Activated CD8-positive, alpha-beta T cell treated with anti-CD3 and anti-CD28 coated beads for 36 hours (primary cell): ENCODE data around the gene CDK8. TPM values are rescaled to one million over a fixed set of nuclear protein-coding genes. Genes with fewer than 3 reads are reported as not detected.

ENCODE experiments used
- ATAC-seq: fragments of 200-7000 bp; cut with Tn5 transposase; one replicate; pipeline ENCODE4 v1.10.0; 2021; ENCODE audit warnings: mild to moderate bottlenecking, moderate library complexity
- CTCF ChIA-PET: fragments of 350-600 bp; sonication (Branson Sonifier 250); formaldehyde crosslinking; loops from one replicate; lab custom pipeline; 2021; ENCODE audit warnings: antibody characterized with exemption; lab: Charles Lee
- POLR2A ChIA-PET: fragments of 350-600 bp; sonication (Branson Sonifier 250); formaldehyde crosslinking; loops from one replicate; lab custom pipeline; 2021; ENCODE audit warnings: antibody characterized with exemption; lab: Charles Lee
- DNase-seq: peaks from one replicate; pipeline ENCODE4 v3.0.0-alpha.2; 2020
- H3K27ac Mint-ChIP-seq: one replicate; pipeline ENCODE4 v1.8.0; 2021; ENCODE audit warnings: mild to moderate bottlenecking, mixed read lengths
- H3K27me3 Mint-ChIP-seq: one replicate; pipeline ENCODE4 v1.8.0; 2021; ENCODE audit warnings: mixed read lengths
- H3K36me3 Mint-ChIP-seq: one replicate; pipeline ENCODE4 v1.8.0; 2021; ENCODE audit warnings: low read depth, mixed read lengths
- H3K4me1 Mint-ChIP-seq: one replicate; pipeline ENCODE4 v1.8.0; 2021; ENCODE audit warnings: low read depth, mixed read lengths
- H3K4me3 Mint-ChIP-seq: one replicate; pipeline ENCODE4 v1.8.0; 2021; ENCODE audit warnings: mild to moderate bottlenecking, moderate library complexity, mixed read lengths
- H3K9me3 Mint-ChIP-seq: one replicate; pipeline ENCODE4 v1.8.0; 2021; ENCODE audit warnings: mixed read lengths
- CTCF ChIP-seq: fragments of 200-600 bp; IDR thresholded peaks from one replicate; pipeline ENCODE4 v1.8.0; 2022; ENCODE audit warnings: antibody characterized with exemption, mild to moderate bottlenecking
- intact Hi-C: fragments of 100-400 bp; cut with micrococcal nuclease; formaldehyde crosslinking; loops from one replicate; pipeline ENCODE4 v1.10.0; 2022
- total RNA-seq, 2 experiments: library from RNA; stranded (reverse); gene quantifications; one replicate each; pipeline ENCODE4 v1.2.3, GENCODE V29; 2021

The CDK8 gene
- total RNA-seq, 2 experiments from 2014 or later, result 19.7 to 20.0 TPM

DNA sequence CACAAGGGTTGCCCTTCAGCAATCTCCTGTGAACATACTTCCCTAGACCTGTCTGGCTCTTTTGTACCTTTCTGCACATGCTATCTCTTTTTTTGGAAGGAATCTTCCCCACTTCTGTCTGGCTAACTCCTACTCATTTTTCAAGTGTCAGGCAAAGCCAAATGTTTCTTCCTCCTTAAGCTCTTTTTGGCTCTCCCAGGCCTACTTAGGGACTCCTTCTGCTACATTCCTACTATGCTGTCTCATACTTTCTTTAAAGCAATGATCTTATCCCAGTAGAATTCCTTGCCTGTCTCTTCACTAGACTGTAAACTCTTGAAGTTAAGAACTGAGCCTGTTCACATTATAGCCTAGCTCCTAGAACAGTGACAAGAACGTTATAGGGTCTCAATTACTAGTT, 188.6 kb downstream of the CDK8 start:
- Mint-ChIP-seq H3K27me3 (peaks cover 11% of the 10 kb centered on the region), H3K27ac (no peak overlapping the region), H3K4me3 (no peak overlapping the region), H3K9me3 (peaks cover 5% of the 10 kb centered on the region), H3K4me1 (no peaks in the 10 kb centered on the region), H3K36me3 (no peaks in the 10 kb centered on the region)
- ChIA-PET CTCF (no interaction called here), POLR2A (no interaction called here)
- ATAC-seq (no peak), DNase-seq (no peak)
- intact Hi-C loops, result no loop called here
- no peak for TF ChIP-seq CTCF

GRCh38 chr13:26445092-26445491, 191.2 kb downstream of the CDK8 start:
- Mint-ChIP-seq H3K4me3 (no peak overlapping the region), H3K9me3 (no peaks in the 10 kb centered on the region), H3K4me1 (no peaks in the 10 kb centered on the region), H3K27ac (no peak overlapping the region), H3K36me3 (no peaks in the 10 kb centered on the region), H3K27me3 (peaks cover 22% of the 10 kb centered on the region)
- intact Hi-C loops, result no loop called here
- no peak for DNase-seq
- CTCF ChIA-PET, result no interaction called here
- no peak for TF ChIP-seq CTCF
- ATAC-seq, result no peak
- POLR2A ChIA-PET, result no interaction called here

GRCh38 chr13:26446751-26447150, 192.8 kb downstream of the CDK8 start:
- Mint-ChIP-seq H3K27me3 (peaks cover 27% of the 10 kb centered on the region), H3K27ac (no peak overlapping the region), H3K36me3 (no peaks in the 10 kb centered on the region), H3K4me1 (no peaks in the 10 kb centered on the region), H3K9me3 (no peaks in the 10 kb centered on the region), H3K4me3 (no peak overlapping the region)
- no peak for TF ChIP-seq CTCF
- intact Hi-C loops, result no loop called here
- POLR2A ChIA-PET, result interaction anchor here (1.7 kb wide), 1 partner anchor 11 kb away, joined by 3 read pairs; no protein-coding TSS in a partner anchor
- ATAC-seq (no peak), DNase-seq (no peak)
- CTCF ChIA-PET, result interaction anchor here (1.1 to 1.4 kb wide), 2 partner anchors 21 to 261 kb away, joined by 3 to 4 read pairs; no protein-coding TSS in a partner anchor

DNA sequence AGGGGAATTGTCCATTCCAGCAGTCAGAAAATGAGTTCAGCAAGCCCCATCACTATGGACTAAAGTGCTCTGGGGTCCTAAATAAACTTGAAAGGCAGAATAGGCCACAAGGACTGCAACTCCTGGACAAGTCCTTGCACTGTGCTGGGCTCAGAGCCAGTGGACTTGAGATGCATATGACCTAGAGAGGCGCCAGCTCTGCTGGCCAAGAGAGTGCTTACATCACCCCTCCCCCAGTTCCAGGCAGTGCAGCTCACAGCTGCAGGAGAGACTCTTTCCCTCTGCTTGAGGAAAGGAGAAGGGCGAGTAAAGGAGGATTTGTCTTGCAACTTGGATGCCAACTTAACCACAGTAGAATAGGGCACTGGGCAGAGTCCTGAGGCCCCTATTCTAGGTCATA, 194.1 kb downstream of the CDK8 start:
- no peaks in the 10 kb centered on the region for H3K36me3 Mint-ChIP-seq
- H3K27ac Mint-ChIP-seq, result no peak overlapping the region
- no peaks in the 10 kb centered on the region for H3K4me1 Mint-ChIP-seq
- no peak for TF ChIP-seq CTCF
- ChIA-PET POLR2A (no interaction called here), CTCF (no interaction called here)
- H3K27me3 Mint-ChIP-seq, result peaks cover 32% of the 10 kb centered on the region
- no peaks in the 10 kb centered on the region for H3K9me3 Mint-ChIP-seq
- H3K4me3 Mint-ChIP-seq, result no peak overlapping the region
- ATAC-seq (no peak), DNase-seq (no peak)
- intact Hi-C loops, result no loop called here

DNA sequence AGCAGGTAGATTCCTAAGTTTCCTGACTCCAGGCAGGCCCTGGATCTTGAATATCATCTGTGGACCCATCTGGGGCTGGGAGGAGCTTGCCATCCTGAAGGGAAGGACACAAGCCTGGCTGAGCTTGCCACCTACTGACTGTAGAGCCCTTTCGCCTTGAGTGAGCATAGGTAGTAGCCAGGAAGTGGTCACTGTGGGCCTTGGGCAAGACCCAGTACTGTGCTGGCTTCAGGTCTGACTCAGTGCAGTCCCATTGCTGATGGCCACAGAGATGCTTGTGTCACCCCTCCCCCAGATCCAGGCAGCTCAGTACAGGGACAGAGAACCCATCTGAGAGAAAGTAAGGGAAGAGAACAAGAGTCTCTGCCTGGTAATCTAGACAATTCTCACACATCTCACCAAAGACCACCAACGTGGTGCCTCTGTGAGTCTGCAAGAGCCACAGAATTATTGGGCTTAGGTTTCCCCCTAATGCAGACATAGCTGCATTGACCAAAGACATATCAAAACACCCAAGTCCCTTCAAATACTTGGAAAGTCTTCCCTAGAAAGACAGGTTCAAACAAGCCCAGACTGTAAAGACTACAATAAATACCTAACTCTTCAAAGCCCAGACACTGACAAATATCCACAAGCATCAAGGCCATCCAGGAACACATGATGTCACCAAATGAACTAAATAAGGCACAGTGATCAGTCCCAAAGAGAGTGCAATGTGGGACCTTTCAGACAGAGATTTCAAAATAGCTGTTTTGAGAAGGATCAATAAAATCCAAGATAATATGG, 195.3 kb downstream of the CDK8 start:
- ChIA-PET POLR2A (no interaction called here), CTCF (interaction anchor here (1.2 kb wide), 1 partner anchor 265 kb away, joined by 4 read pairs; no protein-coding TSS in a partner anchor)
- no peak overlapping the region for H3K4me3 Mint-ChIP-seq
- intact Hi-C loops, result no loop called here
- no peak overlapping the region for H3K27ac Mint-ChIP-seq
- H3K4me1 Mint-ChIP-seq, result no peaks in the 10 kb centered on the region
- H3K9me3 Mint-ChIP-seq, result no peaks in the 10 kb centered on the region
- no peak for DNase-seq
- H3K36me3 Mint-ChIP-seq, result no peaks in the 10 kb centered on the region
- ATAC-seq, result no peak
- no peak for TF ChIP-seq CTCF
- H3K27me3 Mint-ChIP-seq, result peaks cover 36% of the 10 kb centered on the region

Other genes starting within 250 kb of the CDK8 start
- under 1 TPM in 1 of 2 experiments, not detected in 1; 0.13 TPM for gene SHISA2, start 202.1 kb upstream of the CDK8 start, total RNA-seq
- 10 to 100 TPM; 36.2 TPM for gene RNF6, start 31.8 kb upstream of the CDK8 start, total RNA-seq